Uterus (tissue), 2 donors: ENCODE data around the gene RPL29.

ENCODE experiments used
- POLR2A ChIP-seq, 2 donors: fragments of 450-650 bp; IDR thresholded peaks; one replicate each; pipeline ENCODE4 v1.6.1; 2016; ENCODE audit warnings: antibody characterized with exemption in 2 of 2, mild to moderate bottlenecking in 1 of 2, moderate library complexity in 1 of 2
- TF ChIP-seq, protein P1 (sequence below), 4 experiments: fragments of 200-600 bp in 2 of 4; fragments of 450-650 bp in 2 of 4; sonication (generic) in 2 of 4; IDR thresholded peaks; one replicate each; pipeline ENCODE4 v1.5.1; 2016 to 2019; ENCODE audit warnings: antibody characterized with exemption in 4 of 4, mild to moderate bottlenecking in 2 of 4, moderate library complexity in 1 of 4

DNA sequence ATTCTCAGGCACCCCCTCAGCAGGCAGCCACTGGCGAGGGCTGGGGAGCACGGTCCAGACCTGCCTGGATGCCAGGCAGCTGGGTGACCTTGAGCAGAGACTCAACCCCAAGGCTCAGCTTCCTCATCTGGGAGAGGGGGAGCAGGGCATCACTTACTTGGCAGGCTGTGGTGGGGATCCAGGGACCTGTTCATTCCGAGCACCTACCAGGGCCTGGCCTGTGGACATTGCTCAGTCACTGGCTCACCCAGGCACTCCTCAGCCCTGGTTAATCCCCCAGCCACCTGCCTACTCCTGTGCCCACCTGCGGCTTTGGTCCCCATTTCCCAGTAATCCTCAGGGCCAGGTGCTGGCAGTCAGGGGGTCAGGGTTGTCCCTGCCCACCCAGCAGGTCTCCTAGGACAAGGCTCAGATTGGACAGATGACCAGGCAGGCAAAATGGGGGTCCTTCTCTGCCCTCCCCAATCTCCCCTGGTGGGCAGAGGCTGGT, 9.3 kb upstream of the RPL29 start:
- TF ChIP-seq, protein P1, sequence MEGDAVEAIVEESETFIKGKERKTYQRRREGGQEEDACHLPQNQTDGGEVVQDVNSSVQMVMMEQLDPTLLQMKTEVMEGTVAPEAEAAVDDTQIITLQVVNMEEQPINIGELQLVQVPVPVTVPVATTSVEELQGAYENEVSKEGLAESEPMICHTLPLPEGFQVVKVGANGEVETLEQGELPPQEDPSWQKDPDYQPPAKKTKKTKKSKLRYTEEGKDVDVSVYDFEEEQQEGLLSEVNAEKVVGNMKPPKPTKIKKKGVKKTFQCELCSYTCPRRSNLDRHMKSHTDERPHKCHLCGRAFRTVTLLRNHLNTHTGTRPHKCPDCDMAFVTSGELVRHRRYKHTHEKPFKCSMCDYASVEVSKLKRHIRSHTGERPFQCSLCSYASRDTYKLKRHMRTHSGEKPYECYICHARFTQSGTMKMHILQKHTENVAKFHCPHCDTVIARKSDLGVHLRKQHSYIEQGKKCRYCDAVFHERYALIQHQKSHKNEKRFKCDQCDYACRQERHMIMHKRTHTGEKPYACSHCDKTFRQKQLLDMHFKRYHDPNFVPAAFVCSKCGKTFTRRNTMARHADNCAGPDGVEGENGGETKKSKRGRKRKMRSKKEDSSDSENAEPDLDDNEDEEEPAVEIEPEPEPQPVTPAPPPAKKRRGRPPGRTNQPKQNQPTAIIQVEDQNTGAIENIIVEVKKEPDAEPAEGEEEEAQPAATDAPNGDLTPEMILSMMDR (IDR thresholded peaks at IDR 0.05), result no peak
- no peak for TF ChIP-seq POLR2A (IDR thresholded peaks at IDR 0.05)
